ENCODE data around the gene NUDT3.
A peak's percentile ranks its signal among the peaks of the same experiment; 100 is the strongest.

The NUDT3 gene

DNA sequence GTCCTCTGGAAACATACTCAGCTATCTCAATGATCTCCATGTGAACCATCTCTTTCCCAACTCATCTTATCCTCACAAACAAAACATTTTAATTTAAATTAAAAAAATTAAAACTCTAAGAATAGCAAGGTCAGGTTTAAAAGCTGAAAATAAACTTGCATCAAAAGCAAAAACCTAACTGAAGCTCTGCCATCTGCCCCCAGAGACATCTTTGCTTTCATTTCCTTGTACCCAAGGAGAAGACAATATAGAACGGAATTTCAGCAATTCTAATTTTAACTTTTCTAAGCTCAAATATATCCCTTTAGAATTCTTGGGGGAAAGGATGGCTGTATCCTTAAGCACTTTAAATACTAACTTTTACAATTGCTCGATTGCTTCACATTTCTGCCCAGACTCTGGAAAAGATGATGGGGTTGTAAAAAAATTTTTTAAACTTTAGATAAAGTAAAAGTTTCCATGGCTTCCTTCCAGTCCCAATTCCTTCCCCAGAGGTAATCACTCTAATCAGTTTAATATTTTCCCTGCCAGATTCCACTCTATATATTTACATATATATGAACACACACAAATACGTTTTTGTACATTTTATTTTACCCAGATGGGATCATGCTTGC, 74.5 kb downstream of the NUDT3 start:
- no peak for DNase-seq

DNA sequence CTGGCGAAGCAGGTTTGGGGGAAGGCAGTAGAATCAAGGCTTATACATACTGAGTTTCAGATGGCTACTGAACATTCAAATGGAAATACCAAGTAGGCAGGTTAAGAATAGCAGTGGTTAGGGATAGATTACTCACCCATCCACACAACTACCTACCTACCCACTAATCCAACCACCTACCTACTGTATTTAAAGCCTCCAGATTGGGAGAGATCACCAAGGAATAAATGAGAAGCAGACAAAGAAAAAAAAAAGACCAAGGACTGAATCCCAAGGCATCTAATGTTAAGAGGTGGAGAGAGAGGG, 75.3 kb downstream of the NUDT3 start:
- no peak for DNase-seq

DNA sequence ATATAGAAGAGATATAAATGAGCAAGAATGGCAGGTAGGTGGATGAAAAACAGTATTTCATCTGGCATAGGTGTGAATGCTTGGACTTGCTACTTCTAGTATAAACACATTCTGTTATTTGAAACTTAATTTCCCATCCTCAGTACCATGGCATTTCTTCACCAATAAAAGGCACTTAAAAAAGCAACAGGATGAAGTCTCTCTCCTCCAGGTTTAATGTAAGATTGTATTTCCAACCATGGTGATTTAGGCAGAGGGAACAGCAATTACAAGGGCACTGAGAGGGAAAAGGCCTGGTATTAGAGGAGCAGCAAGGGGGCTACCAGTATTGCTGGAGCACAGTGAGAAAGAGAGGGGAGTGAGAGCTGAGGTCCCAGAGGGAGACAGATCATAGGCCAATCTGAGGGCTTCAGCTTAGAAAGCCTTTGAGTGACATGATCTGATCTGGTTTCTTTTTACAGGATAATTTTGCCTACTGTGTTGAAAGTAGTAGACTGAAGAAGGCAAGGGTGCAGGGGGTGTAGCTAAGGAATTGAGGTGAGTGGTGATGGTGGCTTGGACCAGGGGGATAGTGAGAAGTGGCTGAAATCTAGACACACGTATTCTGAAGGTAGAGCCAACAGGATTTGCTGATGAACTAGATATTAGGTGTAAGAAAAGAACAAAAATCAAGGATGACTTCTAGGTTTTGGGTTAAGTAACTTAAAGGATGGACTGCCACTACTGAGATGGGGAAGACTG, 75.9 kb downstream of the NUDT3 start:
- DNase-seq = peak; percentile 18

DNA sequence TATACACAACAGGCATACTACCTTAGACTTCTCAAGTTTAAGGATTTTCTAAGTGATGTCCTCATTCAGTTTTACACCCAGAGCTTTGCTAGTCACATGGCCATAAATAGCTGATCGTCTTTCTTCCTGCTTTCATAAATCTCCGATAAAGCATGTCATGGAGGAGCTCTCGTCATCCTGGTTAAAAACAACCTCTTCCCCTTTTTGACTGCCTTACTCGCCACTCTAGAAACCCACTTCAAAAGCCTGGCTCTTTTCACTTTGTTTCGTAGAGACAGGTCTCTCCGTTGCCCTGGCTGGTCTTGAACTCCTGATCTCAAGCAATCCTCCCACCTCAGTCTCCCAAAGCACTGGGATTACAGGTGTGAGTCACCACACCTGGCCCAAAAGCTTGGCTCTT, 76.7 kb downstream of the NUDT3 start:
- no peak for DNase-seq

DNA sequence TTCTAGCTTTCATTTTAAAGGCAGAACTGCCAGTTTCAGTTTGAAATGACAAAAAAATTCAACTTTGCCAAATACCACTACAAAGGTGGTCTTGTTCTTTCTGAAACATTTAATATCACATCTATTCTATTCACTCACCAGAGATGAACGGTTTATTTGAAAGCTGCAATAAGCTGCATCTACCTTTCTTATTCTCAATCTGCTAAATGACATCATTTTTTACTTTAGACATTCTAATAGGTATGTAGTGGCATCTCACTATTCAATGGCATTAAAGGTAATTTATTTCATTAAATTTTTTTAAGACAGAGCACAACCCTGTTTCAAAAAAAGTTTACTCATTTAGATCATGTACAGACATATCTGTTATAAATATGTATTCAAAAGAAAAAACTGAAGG, 77.2 kb downstream of the NUDT3 start:
- no peak for DNase-seq

DNA sequence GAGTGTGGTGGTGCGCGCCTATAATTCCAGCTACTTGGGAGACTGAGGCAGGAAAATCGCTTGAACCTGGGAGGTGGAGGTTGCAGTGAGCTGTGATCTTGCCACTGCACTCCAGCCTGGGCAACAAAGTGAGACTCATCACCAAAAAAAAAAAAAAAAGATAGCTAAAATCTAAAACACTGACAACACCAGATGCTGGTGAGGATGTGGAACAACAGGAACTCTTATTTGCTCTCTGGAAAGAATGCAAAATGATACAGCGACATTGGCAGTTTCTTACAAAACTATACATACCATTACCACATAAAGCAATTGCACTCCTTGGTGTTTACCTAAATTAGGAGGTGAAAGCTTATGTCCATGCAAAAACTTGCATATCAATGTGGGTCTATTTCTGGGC, 80.2 kb downstream of the NUDT3 start:
- no peak for DNase-seq

DNA sequence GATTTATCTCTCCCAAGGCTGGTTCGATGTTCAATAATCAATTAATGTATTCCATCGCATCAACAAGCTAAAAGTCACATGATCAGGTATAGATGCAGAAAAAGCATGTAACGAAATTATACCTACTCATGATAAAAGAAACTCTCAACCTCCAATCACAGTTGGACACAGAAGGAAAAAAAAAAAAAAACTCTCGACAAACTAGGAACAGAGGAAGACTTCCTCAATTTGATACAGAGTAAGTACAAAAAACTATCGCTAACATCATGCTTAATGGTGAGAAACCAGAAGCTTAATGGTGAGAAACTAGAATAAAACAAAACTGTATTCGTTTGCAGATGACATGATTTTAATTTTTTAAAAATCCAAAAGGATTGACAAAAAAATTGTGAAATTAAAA, 81.7 kb downstream of the NUDT3 start:
- DNase-seq = no peak

DNA sequence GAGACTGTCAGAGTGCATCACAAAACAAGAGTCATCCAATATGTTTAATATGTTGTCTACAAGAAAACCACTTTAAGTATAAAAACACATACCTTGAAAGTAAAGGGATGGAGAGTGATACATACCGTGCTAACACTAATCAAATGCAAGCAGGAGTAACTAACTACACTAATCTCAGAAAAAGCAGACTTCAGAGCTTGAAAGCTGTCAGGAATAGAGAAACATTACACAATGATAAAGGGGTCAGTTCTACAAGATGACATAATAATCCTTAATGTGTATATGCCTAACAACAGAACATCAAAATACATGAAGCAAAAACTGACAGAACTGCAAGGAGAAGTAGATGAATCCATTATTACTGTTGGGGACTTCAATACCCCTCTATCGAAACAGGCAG, 84.0 kb downstream of the NUDT3 start:
- DNase-seq = no peak

DNA sequence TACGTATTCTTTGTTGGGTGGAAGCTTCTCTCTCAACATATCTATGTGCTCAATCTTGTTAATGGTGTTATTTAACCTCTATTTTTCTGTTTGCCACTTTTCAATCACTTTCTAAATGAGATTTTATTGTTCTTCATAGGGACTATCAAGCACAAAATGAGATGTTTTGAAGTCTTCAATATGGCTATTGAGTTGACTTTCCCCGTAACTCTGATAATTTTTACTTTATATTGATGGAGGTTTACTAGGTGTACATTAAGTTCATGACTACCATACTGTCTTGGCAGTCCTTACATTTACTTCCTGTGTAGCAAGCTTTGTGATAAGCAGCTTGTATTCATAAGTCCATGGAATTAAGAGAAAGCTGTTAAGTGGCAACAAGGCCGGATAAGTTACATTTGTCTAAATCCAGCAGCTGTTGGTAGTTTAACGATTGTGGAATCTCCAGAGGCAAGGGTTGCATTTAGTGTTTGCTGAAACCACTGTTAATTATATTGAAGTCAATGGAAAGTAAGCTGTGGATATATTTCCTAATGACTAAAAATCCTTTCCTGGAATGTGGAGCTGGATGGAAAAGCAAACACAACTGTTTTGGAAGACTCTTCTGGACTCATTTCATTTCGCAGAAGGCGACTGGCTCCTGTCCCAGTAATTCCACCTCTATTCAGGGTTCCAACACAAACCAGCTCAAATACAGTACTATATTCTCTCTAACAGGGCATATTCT, 86.3 kb downstream of the NUDT3 start:
- no peak for DNase-seq

DNA sequence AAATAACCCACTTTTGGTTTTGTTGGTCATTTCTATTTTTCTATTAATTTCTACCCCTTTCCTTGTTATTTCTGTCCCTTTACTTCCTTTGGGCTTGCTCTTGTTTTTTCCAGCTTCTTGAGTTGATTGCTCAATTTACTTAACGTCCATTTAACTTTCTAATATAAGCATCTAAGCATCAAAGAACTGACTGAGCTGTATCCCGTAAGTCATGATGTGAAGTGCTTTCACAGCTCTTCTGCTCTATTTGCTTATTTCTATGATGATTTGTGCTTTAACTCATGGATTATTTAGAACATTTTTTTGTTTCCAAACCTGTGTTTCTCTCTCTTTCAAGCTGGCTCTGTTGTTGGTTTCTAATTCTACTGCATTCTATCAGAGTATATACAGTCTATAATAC, 87.0 kb downstream of the NUDT3 start:
- DNase-seq = no peak

DNA sequence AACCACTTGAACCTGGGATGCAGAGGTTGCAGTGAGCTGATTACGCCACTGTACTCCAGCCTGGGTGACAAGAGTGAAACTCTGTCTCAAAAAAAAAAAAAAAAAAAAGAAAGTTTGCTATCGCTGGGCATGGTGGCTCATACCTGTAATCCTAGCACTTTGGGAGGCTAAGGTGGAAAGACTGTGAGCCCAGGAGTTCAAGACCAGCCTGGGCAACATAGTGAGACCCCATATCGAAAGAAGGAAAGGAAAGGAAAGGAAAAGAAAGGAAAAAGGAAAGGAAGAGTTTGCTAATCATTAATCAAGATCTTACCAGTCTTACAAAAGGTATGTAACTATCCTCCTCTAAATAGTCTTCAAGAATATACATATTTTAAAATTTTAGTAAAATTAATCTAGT, 88.3 kb downstream of the NUDT3 start:
- no peak for DNase-seq

DNA sequence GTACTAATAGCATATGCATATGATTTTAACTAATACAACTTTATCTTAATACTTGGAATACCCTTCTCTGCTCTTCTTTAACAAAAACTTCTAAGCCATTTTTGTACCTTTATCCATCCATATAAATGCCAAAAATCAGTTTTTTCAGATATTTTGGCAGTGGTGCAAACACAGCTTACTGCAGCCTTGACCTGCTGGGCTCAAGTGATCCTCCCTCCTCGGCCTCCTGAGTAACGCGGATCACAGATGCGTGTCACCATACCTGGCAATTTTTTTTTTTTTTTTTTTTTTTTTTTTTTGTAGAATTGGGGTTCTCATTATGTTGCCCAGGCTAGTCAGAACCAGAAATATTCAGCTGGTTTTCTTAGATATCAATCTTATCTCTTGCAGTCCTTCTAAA, 89.5 kb downstream of the NUDT3 start:
- no peak for DNase-seq

DNA sequence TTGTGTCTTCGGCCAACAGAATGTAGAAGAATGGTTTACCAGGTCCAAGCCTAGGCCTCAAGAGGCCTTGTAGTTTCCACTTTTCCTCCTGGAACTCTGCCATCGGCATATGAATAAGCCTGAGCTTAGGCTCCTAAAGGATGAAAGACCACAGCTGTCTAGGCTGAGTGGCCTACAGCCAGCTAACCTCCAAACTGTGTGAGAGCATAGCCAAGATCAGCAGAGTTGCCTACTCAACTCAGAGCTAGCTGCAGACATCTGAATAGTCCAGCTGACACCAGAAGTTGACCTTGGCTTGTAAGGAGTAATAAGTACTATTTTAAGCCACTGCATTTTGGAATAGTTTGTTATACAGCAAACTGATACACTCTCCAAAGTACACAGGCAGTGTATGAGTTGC, 91.1 kb downstream of the NUDT3 start:
- no peak for DNase-seq

DNA sequence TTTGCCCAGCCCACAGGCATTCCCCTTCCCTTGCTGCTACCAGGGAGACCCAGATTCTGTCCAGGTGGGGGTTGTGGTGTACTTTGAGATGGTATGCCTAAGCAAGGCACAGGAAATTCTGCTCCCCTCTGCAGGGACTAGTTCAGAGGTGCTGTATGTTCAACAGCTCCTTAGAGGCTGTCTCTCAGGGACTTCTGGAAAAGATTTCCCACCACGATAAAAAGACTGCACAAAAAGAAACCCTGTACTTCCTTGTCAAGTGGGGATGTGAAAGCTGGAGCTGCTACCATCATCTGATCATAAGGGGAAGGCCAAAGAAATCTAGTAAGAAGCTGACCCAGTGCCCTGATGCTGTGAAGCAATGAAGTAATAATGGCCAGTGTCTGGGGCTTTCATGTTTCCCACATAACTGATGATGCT, 92.1 kb downstream of the NUDT3 start:
- no peak for DNase-seq

DNA sequence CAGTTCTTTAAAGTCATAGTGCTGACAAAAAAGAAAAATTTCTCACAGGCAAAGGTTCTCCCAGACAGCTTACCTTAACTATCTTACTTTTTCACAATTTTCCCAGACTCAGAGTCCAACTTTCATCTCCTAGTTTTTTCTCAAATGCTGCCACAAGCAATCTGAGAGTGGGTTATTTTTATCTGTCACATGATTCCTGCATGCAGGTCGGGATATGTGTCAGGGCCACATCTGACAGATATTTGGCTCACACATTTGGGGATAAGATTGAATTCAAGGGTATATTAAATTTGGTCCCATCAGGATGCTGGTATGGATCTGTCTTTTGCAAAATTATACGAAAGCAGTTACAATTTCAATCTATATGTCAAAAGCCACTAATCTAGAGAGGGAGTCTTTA, 93.5 kb downstream of the NUDT3 start:
- DNase-seq = no peak

DNA sequence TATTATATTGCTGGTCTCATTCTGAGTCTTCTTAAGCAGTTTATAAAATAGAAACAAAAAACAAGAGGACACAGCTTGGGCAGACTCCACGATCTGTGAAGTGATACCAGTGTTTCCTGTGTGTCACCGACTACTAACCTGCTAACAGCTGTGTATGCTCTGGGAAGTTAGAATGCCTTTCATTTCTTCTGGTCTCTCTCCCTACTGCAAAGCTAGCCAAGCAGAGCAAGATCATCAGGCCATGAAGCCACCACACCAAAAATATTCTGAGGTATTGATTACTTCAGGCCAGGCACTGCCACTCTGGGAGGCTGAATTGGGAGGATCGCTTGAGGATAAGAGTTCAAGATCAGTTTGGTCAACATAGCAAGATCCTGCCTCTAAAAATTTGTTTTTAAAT, 96.7 kb downstream of the NUDT3 start:
- no peak for DNase-seq

DNA sequence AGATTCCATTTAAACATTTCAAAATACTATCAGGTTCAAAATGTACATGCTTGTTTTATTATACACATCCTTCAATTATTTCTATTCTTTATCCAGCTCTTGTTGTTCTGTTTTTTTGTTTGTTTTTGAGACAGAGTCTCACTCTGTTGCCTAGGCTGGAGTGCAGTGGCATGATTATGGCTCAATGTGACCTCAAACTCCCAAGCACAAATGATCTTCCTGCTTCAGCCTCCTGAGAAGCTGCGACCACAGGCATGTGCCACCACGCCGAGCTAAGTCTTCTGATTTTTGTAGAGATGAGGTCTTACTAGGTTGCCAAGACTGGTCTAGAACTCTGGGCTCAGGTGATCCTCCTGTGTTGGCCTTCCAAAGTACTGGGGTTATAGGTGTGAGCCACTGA, 99.5 kb downstream of the NUDT3 start:
- no peak for DNase-seq

DNA sequence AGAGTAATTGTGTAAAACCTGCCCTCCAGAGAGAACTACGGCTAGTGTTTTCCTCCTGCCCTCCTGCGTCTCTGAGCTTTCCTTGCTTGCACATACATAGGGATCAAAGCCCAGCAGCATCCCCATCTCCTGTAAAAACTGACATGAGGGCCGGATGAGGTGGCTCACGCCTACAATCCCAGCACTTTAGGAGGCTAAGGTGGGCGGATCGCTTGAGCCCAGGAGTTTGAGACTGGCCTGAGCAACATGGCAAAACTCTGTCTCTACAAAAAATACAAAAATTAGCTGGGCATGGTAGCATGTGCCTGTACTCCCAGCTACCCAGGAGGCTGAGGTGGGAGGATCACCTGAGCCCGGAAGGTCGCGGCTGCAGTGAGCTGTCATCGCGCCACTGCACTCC, 103.3 kb downstream of the NUDT3 start:
- no peak for DNase-seq

DNA sequence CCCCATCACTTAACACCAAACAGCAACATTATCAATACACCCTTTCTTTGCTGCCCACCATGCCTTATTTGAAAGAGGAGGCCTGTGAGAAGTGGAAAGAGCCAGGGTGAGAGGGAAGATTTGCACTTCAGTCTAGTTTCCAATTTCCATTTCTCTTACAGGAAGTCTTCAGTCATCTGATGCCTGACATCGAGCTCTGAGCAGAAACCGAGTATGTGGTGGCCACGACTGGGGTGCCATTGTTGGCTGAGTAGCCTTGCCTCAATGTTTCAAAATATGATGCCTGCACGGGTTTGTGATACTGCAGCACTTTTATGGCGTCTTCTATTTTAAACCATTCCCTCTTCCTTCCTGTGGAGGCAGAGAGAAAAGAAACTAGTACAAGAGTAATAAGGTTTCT, 103.9 kb downstream of the NUDT3 start:
- no peak for DNase-seq

DNA sequence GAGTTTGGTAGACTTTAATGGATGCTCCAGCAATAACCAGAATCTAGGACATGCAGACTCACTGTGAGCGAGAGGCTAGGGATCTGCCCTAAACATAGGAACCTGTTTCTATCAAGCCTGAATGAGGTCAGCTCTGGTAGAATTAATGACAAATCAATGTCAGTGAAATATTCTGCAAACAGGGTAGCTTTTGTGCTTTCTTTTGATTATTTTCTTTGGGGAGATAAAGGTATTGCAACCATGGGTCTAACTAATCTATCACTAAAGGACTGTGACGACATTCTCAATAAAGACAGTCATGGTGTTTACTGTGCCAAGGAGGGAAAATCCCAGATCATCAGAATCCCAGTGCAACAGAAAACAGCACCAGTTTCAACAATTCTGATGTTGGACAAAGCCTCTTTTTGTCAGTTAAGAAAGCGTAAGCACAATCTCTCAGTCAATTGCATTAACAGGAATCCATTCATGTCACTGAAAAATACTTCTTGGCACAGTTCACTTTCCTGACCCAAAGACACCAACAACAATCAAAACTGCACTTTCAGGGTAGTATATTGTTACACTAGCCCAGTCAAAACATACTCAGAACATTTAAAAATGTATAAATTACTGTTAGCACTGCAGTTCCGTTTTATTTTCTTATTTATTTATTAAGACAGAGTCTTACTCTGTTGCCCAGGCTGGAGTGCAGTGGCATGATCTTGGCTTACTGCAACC, 106.9 kb downstream of the NUDT3 start:
- no peak for DNase-seq

DNA sequence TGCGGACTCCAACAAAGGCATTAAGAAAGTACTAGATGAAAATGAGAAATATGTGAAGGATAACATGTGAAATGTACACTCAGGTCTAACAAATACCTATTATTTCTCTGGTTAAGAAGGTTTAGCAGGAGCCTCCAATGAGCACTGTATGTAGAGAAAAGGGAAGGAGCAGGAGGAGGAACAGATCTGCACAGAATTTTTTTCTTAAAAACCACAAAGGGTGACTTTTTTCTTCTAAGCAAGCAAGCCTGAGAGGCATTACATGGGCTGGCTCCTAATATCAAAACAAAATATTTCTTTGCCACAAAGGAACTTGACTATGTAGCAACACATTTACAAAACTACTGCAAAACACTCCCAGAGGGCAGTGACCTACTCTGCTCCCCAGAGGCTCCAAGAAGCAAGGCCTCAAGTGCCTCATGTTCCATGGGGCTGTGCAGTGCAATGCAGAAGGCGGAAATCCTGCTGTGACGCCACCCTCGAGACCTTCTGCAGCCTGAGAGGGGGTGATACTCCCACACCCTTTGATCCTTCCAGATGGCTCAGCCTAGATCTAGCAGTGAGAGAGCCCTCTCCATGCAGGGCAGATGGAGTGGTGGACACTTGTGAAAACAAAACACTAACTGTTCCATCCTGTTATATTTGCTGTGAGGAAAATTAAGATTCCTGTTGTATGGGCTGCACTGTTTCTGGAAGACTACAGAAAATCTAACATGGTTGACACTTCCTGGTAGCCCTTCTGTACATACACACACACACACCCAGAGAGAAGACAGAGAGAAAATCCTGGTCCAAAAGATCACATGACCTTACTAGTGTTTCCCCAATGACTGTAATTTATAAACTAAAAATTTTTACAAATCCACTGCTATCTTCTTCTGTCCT, 107.7 kb downstream of the NUDT3 start:
- DNase-seq = no peak

DNA sequence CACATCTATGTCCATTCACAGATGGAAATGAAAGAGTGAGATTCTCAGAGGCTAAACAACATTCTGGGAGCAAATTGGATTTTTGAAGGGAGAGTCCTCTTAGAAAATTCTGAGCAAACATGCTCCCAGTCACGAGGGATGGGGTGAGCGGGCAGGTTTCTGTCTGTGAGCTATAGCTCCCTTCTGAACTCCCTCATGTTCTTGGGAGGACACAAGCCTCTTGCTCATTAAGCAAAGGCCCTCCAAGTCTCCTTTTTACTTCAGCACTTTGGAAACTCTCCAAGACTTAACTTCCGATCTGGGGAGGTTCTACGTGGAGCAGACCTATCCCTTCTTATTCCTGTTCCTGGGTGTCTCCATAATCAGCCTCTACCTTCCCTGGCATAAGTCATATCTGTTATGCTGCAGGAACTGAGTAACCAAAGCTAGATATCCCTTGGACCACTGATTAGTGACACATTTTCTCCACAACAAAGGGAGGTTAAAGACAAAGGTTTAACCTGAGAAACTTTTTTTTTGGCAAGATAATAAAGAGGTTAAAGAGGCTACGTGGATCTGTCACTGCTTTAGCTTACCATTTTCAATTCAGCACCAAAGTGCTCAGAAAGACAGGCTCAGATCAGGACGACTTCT, 110.7 kb downstream of the NUDT3 start:
- DNase-seq = no peak
